ENCODE results near the gene KIZ.

KIZ gene

GRCh38 chr20:21174516-21175239 is 48.8 kb downstream of the KIZ start:
- no peak for DNase-seq (ENCODE audit: low read depth in 2 of 3, low spot score in 1 of 3)

DNA sequence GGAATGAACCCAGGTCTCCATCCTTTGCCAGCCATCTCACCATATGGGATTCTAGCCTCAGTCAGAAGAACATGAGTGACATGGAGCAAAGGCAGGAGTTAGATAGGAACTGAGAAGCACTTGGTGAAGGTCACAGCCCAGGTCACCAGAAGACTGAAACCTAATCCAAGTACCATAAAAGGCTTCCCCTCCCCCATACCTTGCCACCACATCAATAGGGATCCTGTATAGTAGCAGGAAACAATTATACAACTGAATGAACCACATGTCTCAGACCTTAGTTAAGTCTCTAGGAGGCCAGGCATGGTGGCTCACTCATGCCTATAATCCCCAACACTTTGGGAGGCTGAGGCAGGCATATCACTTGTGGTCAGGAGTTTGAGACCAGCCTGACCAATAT is 49.6 kb downstream of the KIZ start:
- DNase-seq (ENCODE audit: low read depth in 2 of 3, low spot score in 1 of 3), result no peak

DNA sequence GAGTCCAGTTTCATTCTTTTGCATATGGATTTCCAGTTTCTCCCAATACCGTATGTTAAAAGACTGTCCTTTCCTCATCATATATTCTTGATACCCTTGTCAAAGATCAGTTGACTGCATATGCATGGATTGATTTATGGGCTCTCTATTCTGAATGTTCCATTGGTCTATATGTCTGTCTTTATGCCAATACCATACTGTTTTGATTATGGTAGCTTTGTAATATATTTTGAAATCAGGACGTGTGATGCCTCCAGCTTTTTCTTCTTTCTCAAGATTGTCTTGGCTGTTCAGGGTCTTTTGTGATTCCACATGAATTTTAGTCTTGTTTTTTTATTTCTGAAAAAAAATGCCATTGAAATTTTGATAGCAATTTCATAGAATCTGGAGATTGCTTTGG is 51.9 kb downstream of the KIZ start:
- no peak for DNase-seq (ENCODE audit: low read depth in 2 of 3, low spot score in 1 of 3)

- DNase-seq (ENCODE audit: low read depth in 2 of 3, low spot score in 1 of 3), result no peak
Observed at GRCh38 chr20:21179757-21180156, 53.9 kb downstream of the KIZ start.

GRCh38 chr20:21180248-21180647 is 54.4 kb downstream of the KIZ start:
- no peak for DNase-seq (ENCODE audit: low read depth in 2 of 3, low spot score in 1 of 3)

DNA sequence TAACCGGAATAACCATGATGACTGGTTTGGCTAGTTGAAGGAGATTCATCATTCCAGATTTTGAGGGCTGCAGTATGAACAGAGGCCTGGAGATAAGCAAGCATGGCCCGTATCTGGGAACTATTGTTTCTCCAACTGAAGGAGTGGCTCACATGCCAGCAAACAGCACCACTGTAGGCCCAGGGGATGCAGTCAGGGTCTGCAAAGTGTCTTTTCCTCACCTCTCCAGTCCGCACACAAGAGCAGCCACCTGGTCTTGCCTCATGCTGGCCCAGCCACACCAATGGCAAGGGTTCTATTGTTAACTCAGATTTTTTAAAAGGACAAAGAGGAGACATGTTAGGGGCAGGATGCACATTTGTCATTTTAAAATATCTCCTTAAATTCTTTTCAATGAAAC is 55.1 kb downstream of the KIZ start:
- DNase-seq (ENCODE audit: low read depth in 2 of 3, low spot score in 1 of 3), result no peak

- DNase-seq (ENCODE audit: low read depth in 2 of 3, low spot score in 1 of 3), result no peak
Observed at GRCh38 chr20:21182832-21183563, 57.1 kb downstream of the KIZ start.

DNA sequence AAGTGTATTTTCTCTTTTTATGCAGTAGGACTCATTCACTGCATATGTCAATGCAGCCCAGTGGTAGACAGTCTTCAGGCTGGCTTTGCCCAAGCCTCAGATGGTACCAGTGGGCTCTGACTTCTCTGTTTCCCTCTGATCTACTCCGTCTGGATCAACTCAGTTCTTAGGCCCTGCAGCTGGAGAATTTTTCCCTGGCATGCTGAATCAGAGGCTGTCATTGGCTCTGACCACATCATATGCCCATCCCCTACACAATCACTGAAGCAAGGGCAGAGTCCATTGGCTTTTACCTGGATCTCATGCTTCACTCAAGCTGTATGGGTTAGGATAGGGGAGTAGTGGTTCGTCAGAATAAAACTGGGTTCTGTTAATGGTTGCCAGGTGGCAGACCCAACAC is 57.8 kb downstream of the KIZ start:
- no peak for DNase-seq (ENCODE audit: low read depth in 2 of 3, low spot score in 1 of 3)

DNA sequence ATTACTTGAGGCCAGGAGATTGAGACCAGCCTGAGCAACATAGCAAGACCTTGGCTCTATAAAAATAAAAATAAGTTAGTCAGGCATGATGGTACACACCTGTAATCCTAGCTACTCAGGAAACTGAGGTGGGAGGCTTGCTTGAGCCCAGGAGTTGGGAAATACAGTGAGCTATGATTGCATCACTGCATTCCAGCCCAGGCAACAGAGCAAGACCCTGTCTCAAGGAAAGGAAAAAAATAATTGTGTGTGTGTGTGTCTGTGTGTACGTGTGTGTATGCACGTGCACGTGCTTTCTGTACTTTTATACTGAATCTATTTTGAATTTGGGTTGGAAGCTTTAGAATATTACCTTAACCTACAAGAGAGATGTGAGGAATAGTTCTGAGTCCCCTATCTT is 58.9 kb downstream of the KIZ start:
- no peak for DNase-seq (ENCODE audit: low read depth in 2 of 3, low spot score in 1 of 3)

DNA sequence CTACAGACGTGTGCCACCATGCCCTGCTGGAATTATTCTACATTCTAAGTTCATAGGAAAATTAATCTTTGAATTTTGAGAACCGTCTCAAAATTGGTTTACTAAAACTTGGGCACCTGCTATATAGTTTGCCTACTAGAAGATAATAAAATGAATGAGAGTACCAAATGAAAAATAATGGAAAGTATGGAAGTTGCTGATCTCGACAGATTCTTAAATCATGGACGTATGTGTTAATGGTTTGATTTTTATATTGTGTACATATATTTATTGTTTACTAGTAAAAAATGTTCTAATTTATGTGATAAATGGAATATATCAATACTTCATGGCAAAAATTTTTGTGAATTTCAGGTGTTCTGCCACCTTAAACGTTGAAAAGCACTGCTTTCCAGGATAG is 60.0 kb downstream of the KIZ start:
- DNase-seq (ENCODE audit: low read depth in 2 of 3, low spot score in 1 of 3), result no peak

GRCh38 chr20:21189761-21190523 is 64.1 kb downstream of the KIZ start:
- no peak for DNase-seq (ENCODE audit: low read depth in 2 of 3, low spot score in 1 of 3)

- DNase-seq (ENCODE audit: low read depth in 2 of 3, low spot score in 1 of 3), result no peak
Observed at GRCh38 chr20:21190869-21191268, 65.0 kb downstream of the KIZ start.

- DNase-seq (ENCODE audit: low read depth in 2 of 3, low spot score in 1 of 3), result no peak
Observed at GRCh38 chr20:21191839-21192238, 66.0 kb downstream of the KIZ start.

DNA sequence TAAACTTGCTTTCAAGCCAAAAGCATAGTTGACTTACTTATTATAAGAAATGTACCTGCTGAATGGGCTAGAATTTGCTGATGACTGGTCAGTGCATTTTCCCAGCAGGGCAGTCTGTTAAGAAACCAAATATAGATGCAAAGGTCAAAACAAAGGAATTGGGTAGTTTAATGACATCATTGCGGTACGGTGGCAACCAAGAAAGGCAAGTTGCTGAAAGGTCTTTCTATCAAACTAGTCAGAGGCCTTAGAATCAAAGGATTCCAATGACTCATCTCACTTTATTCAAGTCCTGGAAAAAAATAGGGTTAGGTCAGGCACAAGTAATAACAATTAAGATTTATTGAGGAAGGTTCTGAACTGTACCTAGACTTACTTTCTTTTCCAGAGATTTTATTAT is 76.4 kb downstream of the KIZ start:
- DNase-seq (ENCODE audit: low read depth in 2 of 3, low spot score in 1 of 3), result no peak

GRCh38 chr20:21203088-21203656 is 77.3 kb downstream of the KIZ start:
- DNase-seq (ENCODE audit: low read depth in 2 of 3, low spot score in 1 of 3), result no peak

DNA sequence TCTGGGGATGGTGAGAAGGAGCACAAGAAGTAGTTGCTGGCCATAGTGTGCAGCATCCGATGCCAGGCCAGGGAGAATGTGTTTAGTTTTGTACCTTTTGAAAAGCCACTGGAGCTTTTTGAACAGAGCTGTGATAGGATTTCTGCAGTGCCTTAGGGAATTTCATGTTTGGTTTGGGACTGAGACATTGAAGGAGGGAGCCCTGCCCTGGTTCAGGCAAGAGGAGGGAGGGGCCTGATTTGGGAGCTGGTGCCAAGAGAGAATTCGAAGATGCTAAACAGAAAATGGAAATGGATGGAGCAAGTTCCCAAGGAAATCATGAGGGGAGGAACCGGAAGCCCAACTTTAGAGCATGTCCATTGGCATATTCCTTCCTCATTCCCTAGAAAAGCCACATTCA is 80.7 kb downstream of the KIZ start:
- DNase-seq (ENCODE audit: low read depth in 2 of 3, low spot score in 1 of 3), result no peak

GRCh38 chr20:21208999-21209398 is 83.1 kb downstream of the KIZ start:
- no peak for DNase-seq (ENCODE audit: low read depth in 2 of 3, low spot score in 1 of 3)

GRCh38 chr20:21209668-21210067 is 83.8 kb downstream of the KIZ start:
- no peak for DNase-seq (ENCODE audit: low read depth in 2 of 3, low spot score in 1 of 3)

DNA sequence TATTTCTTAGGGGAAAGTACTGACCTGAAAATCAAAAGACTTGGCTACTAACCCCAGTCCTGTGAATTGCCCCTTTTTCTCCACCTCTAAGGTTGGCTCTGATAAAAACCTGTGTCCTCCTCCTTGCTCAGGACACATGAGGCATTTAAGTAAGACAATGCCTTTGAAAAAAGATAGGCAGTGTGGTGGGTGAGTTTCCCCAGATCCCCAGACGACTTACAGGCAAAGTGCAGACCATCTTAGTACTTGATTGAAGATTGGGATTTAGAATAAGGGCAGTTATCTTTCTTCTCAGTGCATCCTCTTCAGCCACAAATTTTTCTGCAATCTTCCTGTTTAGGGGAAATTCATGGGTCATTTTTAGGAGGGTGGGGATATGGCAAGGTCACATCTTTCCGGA is 87.8 kb downstream of the KIZ start:
- DNase-seq (ENCODE audit: low read depth in 2 of 3, low spot score in 1 of 3), result no peak

DNA sequence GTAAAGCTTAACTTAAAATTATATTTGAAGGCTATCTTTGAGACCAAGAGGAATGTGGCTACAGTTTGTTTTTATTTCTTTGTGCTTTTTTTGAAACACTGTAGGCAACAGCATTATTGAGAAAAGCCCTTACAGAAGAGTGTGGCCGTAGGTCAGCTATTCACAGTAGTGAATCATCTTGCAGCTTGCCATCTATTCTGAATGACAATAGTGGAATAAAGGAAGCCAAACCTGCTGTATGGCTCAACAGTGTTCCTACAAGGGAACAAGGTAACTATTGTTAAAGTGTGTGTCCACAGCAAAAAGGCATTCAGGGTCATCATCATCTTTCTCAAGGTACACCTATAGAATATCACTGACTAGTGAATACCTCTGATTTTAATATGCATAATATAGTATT is 88.5 kb downstream of the KIZ start:
- no peak for DNase-seq (ENCODE audit: low read depth in 2 of 3, low spot score in 1 of 3)

GRCh38 chr20:21219686-21220085 is 93.8 kb downstream of the KIZ start:
- DNase-seq (ENCODE audit: low read depth in 2 of 3, low spot score in 1 of 3), result no peak

- no peak for DNase-seq (ENCODE audit: low read depth in 2 of 3, low spot score in 1 of 3)
Observed at GRCh38 chr20:21224217-21224616, 98.3 kb downstream of the KIZ start.

Data from stimulated activated CD4-positive, alpha-beta T cell treated with anti-CD3 and anti-CD28 coated beads, Interleukin-12 subunit alpha, Interleukin-12 subunit beta, amount 100 ng/mL, for 48 hours (primary cell).